Neuronal stem cell (in vitro differentiated cells): Measurements from ENCODE around the gene TMEM220.

Experiments used
- DNase-seq: peaks from one replicate; pipeline ENCODE4 v3.0.0-alpha.2; 2013; ENCODE audit warnings: low spot score
- H2AFZ ChIP-seq: one replicate; pipeline ENCODE4 v1.6.1; 2013; ENCODE audit warnings: mild to moderate bottlenecking, low read length, inconsistent platforms
- H2AK5ac ChIP-seq: 2 replicates; pipeline ENCODE4 v1.6.1; 2013; ENCODE audit warnings: low read depth, mild to moderate bottlenecking, inconsistent platforms, low read length, moderate library complexity, mixed read lengths
- H2BK120ac ChIP-seq: 2 replicates; pipeline ENCODE4 v1.6.1; 2013; ENCODE audit warnings: low read depth, mild to moderate bottlenecking, inconsistent platforms, low read length, moderate library complexity, mixed read lengths
- H2BK12ac ChIP-seq: one replicate; pipeline ENCODE4 v1.6.1; 2013; ENCODE audit warnings: low read length, inconsistent platforms
- H2BK15ac ChIP-seq: 2 replicates; pipeline ENCODE4 v1.6.1; 2013; ENCODE audit warnings: mild to moderate bottlenecking, low read length, inconsistent platforms, mixed read lengths
- H2BK5ac ChIP-seq: one replicate; pipeline ENCODE4 v1.6.1; 2013; ENCODE audit warnings: inconsistent platforms, mild to moderate bottlenecking, low read length, moderate library complexity
- H3K14ac ChIP-seq: one replicate; pipeline ENCODE4 v1.6.1; 2013; ENCODE audit warnings: low read length, inconsistent platforms
- H3K18ac ChIP-seq: 2 replicates; pipeline ENCODE4 v1.6.1; 2013; ENCODE audit warnings: low read length, inconsistent platforms
- H3K23ac ChIP-seq: 2 replicates; pipeline ENCODE4 v1.6.1; 2013; ENCODE audit warnings: low read depth, mild to moderate bottlenecking, mixed read lengths, low read length, inconsistent platforms; ENCODE audit not compliant: poor library complexity
- H3K27ac ChIP-seq: replicated peaks from 3 replicates; pipeline ENCODE4 v1.5.1; 2013; ENCODE audit warnings: low read length, inconsistent platforms
- H3K27me3 ChIP-seq, 3 experiments: 2 replicates each; pipeline ENCODE4 v1.6.1; 2013; ENCODE audit warnings: low read length in 3 of 3, mild to moderate bottlenecking in 2 of 3, inconsistent platforms in 1 of 3, low read depth in 1 of 3, mixed read lengths in 1 of 3, moderate library complexity in 1 of 3; ENCODE audit not compliant: control insufficient read depth in 3 of 3, insufficient read depth in 3 of 3
- H3K36me3 ChIP-seq, 2 donors: replicated peaks in 1 of 2; 2 replicates each; pipeline ENCODE4 v1.6.1; 2013; ENCODE audit warnings: low read length in 2 of 2; ENCODE audit not compliant: control insufficient read depth in 2 of 2, insufficient read depth in 2 of 2
- H3K4ac ChIP-seq: 2 replicates; pipeline ENCODE4 v1.6.1; 2013; ENCODE audit warnings: inconsistent platforms, mild to moderate bottlenecking, low read length, moderate library complexity
- H3K4me1 ChIP-seq, 2 donors: 1 replicate in 1 of 2; 2 replicates in 1 of 2; pipeline ENCODE4 v1.6.1; 2013; ENCODE audit warnings: low read length in 2 of 2, low read depth in 1 of 2; ENCODE audit not compliant: control insufficient read depth in 2 of 2, insufficient read depth in 1 of 2
- H3K4me2 ChIP-seq: one replicate; pipeline ENCODE4 v1.6.1; 2013; ENCODE audit warnings: mild to moderate bottlenecking, low read length, inconsistent platforms; ENCODE audit not compliant: insufficient read depth, poor library complexity, severe bottlenecking
- H3K4me3 ChIP-seq, 2 donors: 2 replicates each; pipeline ENCODE4 v1.5.1; 2013; ENCODE audit warnings: low read length in 2 of 2, mild to moderate bottlenecking in 2 of 2, inconsistent platforms in 1 of 2, moderate library complexity in 1 of 2
- H3K79me1 ChIP-seq: one replicate; pipeline ENCODE4 v1.6.1; 2013; ENCODE audit warnings: low read depth, mild to moderate bottlenecking, inconsistent platforms, low read length, moderate library complexity
- H3K9ac ChIP-seq: one replicate; pipeline ENCODE4 v1.6.1; 2013; ENCODE audit warnings: mild to moderate bottlenecking, low read depth, low read length, inconsistent platforms; ENCODE audit not compliant: poor library complexity
- H3K9me3 ChIP-seq, 2 donors: replicated peaks in 1 of 2; 2 replicates each; pipeline versions ENCODE3 to v1.6.1; 2013; ENCODE audit warnings: low read length in 2 of 2, mild to moderate bottlenecking in 2 of 2, inconsistent platforms in 1 of 2, low read depth in 1 of 2, mixed read lengths in 1 of 2, moderate library complexity in 1 of 2; ENCODE audit not compliant: control insufficient read depth in 2 of 2, insufficient read depth in 1 of 2
- H4K8ac ChIP-seq: one replicate; pipeline ENCODE4 v1.6.1; 2013; ENCODE audit warnings: low read depth, mild to moderate bottlenecking, inconsistent platforms, low read length, moderate library complexity
- H4K91ac ChIP-seq: one replicate; pipeline ENCODE4 v1.6.1; 2013; ENCODE audit warnings: low read length, low read depth, mild to moderate bottlenecking, inconsistent platforms; ENCODE audit not compliant: poor library complexity
- WGBS, 2 donors: extraction: QIAGEN DNeasy Blood & Tissue Kit; methylation state at CpG; one replicate each; pipeline ENCODE4 v1.1.7; 2013; ENCODE audit warnings: missing lambda C conversion rate in 2 of 2, mixed read lengths in 1 of 2; ENCODE audit not compliant: insufficient read length in 2 of 2, insufficient replicate concordance in 1 of 2; ENCODE audit errors: extremely low coverage in 2 of 2; 5-methylcytosine and 5-hydroxymethylcytosine counted together

The TMEM220 gene

DNA sequence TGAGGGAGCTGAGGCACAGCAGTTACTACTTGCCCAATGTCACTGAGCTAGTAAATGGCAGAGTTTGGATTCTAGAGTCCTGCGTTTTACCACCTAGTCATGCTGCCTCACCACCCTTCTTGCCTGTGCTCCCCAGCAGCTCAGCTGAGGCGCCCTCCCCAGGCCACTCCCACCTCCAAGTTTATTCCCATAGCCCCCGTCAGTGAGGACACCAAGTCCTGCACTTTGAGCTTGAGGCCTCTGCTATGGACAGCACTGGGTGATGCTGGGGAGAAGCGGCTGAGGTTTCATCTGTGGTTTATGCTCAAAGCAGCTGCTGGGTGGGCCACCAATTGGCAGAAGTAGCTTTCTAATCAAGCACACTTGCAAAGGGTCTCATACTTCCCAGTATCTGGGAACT is 37.4 kb upstream of the TMEM220 start:
- Histone ChIP-seq H3K4ac (no peak overlapping the region), H2AFZ (no peak overlapping the region), H3K27me3 (peaks cover 0 to 3% (median 0%) of the 10 kb centered on the region in 3 experiments), H2BK15ac (no peak overlapping the region), H3K23ac (no peak overlapping the region), H3K9ac (no peak overlapping the region), H3K4me2 (no peak overlapping the region), H2BK12ac (no peak overlapping the region), H4K91ac (no peak overlapping the region), H3K18ac (no peak overlapping the region), H3K9me3 (peaks cover 1 to 6% of the 10 kb centered on the region in 2 donors), H3K79me1 (no peaks in the 10 kb centered on the region), H2BK5ac (no peak overlapping the region), H3K4me1 (no peaks in the 10 kb centered on the region), H2AK5ac (no peak overlapping the region), H3K36me3 (no peaks in the 10 kb centered on the region), H3K4me3 (no peak overlapping the region), H3K27ac (no peak overlapping the region), H2BK120ac (no peak overlapping the region), H4K8ac (no peak overlapping the region), H3K14ac (no peak overlapping the region)
- no CpG with 5 or more reads among the region's 4 CpGs for WGBS, 2 donors
- DNase-seq, result no peak

DNA sequence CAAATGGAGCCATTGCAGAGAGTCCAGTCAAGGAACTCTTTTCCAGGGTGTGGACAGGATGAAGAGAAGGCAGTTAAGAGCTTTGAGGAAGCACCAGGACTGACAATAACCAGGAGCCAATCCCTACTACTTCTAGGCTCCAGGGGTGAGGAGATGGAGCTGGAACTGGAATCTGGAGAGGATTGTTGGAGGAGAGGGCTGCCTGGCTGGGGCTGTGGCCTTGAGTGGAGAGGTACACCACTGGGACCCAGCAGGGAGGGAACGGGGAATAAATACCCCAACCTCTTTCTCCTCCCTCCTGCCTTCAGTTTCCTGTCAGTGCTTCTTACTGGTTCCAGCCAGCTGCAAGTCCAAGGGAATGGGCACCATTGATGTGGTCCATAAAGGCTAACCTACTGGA is 32.2 kb upstream of the TMEM220 start:
- Histone ChIP-seq H4K8ac (no peak overlapping the region), H3K27me3 (no peaks in the 10 kb centered on the region), H3K9me3 (no peaks in the 10 kb centered on the region), H2AK5ac (no peak overlapping the region), H3K4me2 (no peak overlapping the region), H3K23ac (no peak overlapping the region), H2BK5ac (no peak overlapping the region), H3K27ac (no peak overlapping the region), H2AFZ (no peak overlapping the region), H4K91ac (no peak overlapping the region), H3K4me3 (no peak overlapping the region), H3K9ac (no peak overlapping the region), H3K79me1 (no peaks in the 10 kb centered on the region), H3K14ac (no peak overlapping the region), H3K4ac (no peak overlapping the region), H3K4me1 (peaks cover 0 to 10% of the 10 kb centered on the region in 2 donors), H2BK15ac (no peak overlapping the region), H3K18ac (no peak overlapping the region), H2BK12ac (no peak overlapping the region), H3K36me3 (no peaks in the 10 kb centered on the region), H2BK120ac (no peak overlapping the region)
- no peak for DNase-seq
- no CpG with 5 or more reads among the region's 1 CpG for WGBS, 2 donors

DNA sequence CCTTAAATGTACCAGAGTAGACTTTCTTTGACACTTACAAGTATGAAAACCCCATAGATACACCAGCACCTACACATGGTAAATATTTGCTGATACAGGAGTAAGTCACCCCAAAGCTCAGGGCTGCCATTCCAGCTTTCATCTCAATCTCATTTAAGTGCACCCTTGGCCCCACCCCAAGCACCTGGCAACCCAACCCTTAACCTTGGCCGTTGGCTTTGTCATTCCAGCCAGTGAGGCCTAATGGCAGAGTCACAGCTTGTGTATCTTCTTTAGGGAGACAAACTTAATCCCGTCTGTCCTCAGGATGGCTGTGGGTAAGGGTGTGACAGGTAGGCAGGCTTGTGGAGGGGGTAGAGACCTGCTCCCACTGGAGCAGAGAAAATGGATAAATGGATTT is 31.5 kb upstream of the TMEM220 start:
- H4K91ac ChIP-seq, result no peak overlapping the region
- H3K4ac ChIP-seq, result no peak overlapping the region
- no peaks in the 10 kb centered on the region for H3K9me3 ChIP-seq
- H3K36me3 ChIP-seq, result no peaks in the 10 kb centered on the region
- H4K8ac ChIP-seq, result no peak overlapping the region
- no peak overlapping the region for H3K23ac ChIP-seq
- no peak overlapping the region for H2BK12ac ChIP-seq
- no peak for DNase-seq
- H2AFZ ChIP-seq, result no peak overlapping the region
- H3K4me2 ChIP-seq, result no peak overlapping the region
- no peak overlapping the region for H2AK5ac ChIP-seq
- no peak overlapping the region for H2BK15ac ChIP-seq
- no peak overlapping the region for H3K27ac ChIP-seq
- no CpG with 5 or more reads among the region's 2 CpGs for WGBS, 2 donors
- H3K79me1 ChIP-seq, result no peaks in the 10 kb centered on the region
- no peak overlapping the region for H3K14ac ChIP-seq
- no peak overlapping the region for H2BK120ac ChIP-seq
- no peak overlapping the region for H3K9ac ChIP-seq
- no peak overlapping the region for H2BK5ac ChIP-seq
- no peak overlapping the region for H3K4me3 ChIP-seq
- H3K18ac ChIP-seq, result no peak overlapping the region
- H3K4me1 ChIP-seq, result peaks cover 0 to 12% of the 10 kb centered on the region in 2 donors
- peaks cover 0 to 5% (median 0%) of the 10 kb centered on the region in 3 experiments for H3K27me3 ChIP-seq

DNA sequence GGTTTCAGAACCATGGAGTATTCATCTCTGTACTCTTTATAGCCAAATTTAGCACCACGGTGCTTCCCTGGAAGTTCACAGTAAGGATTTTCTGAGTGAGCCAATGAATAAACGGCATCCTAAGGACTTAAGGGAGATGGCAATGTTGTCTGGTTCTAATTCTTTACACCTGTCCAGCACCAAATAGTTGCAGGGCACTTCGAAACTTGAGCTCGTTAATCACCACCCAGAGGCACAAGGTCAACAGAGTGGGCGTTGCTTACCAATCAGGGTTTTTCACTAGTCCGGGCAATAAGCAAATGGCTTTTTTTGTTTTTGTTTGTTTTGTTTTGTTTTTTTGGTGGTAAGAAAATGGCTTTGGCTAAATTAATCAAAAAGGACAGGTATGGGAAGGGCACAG is 28.2 kb upstream of the TMEM220 start:
- Histone ChIP-seq H3K14ac (no peak overlapping the region), H3K4me1 (peaks cover 0 to 19% of the 10 kb centered on the region in 2 donors), H3K23ac (no peak overlapping the region), H2AK5ac (no peak overlapping the region), H3K79me1 (no peaks in the 10 kb centered on the region), H3K36me3 (no peaks in the 10 kb centered on the region), H2BK12ac (no peak overlapping the region), H2BK120ac (no peak overlapping the region), H2BK5ac (no peak overlapping the region), H3K4me3 (no peak overlapping the region), H3K9me3 (no peaks in the 10 kb centered on the region), H3K4me2 (no peak overlapping the region), H3K4ac (no peak overlapping the region), H3K9ac (no peak overlapping the region), H4K91ac (no peak overlapping the region), H4K8ac (no peak overlapping the region), H2BK15ac (no peak overlapping the region), H2AFZ (no peak overlapping the region), H3K18ac (no peak overlapping the region), H3K27ac (no peak overlapping the region), H3K27me3 (peaks cover 0 to 8% (median 0%) of the 10 kb centered on the region in 3 experiments)
- no CpG with 5 or more reads among the region's 6 CpGs for WGBS, 2 donors
- DNase-seq, result no peak
